Stimulated activated CD4-positive, alpha-beta T cell treated with anti-CD3 and anti-CD28 coated beads, TNF-alpha, amount 100 ng/mL, for 24 hours (primary cell): ENCODE data around the gene ABHD14A.

Source experiments
- DNase-seq, 3 experiments: peaks; one replicate each; pipeline ENCODE4 v3.0.0-alpha.2; 2020; ENCODE audit warnings: low read depth in 3 of 3

ABHD14A gene

GRCh38 chr3:51994530-51994929 is 19.7 kb downstream of the ABHD14A start:
- no peak for DNase-seq

GRCh38 chr3:51995346-51996163 is 20.7 kb downstream of the ABHD14A start, which contains the start of gene RPL29:
Gene RPL29 (minus strand): TSS chr3:51995895. CDS start chr3:51995461, 434 bp downstream.
- DNase-seq, result peak; percentile 83 to 89 (median 84)

- DNase-seq, result no peak
Measured at GRCh38 chr3:51997172-51997571, 22.3 kb downstream of the ABHD14A start.

GRCh38 chr3:51997935-51998596 is 23.2 kb downstream of the ABHD14A start:
- DNase-seq, result no peak

- no peak for DNase-seq
Measured at GRCh38 chr3:51998774-51999173, 23.9 kb downstream of the ABHD14A start.

GRCh38 chr3:51999846-52000245 is 25.0 kb downstream of the ABHD14A start:
- DNase-seq, result no peak

- DNase-seq, result peak; percentile 64 to 84 (median 73)
Measured at GRCh38 chr3:52001443-52001974, 26.6 kb downstream of the ABHD14A start.

GRCh38 chr3:52002748-52003147 is 27.9 kb downstream of the ABHD14A start:
- no peak for DNase-seq

- DNase-seq, result no peak
Measured at GRCh38 chr3:52004163-52004787, 29.4 kb downstream of the ABHD14A start.

- no peak for DNase-seq
Measured at GRCh38 chr3:52004906-52005395, 30.1 kb downstream of the ABHD14A start.

GRCh38 chr3:52005571-52005986 is 30.7 kb downstream of the ABHD14A start:
- no peak for DNase-seq

GRCh38 chr3:52006017-52006819 is 31.4 kb downstream of the ABHD14A start:
- no peak for DNase-seq

- DNase-seq, result no peak
Measured at GRCh38 chr3:52006820-52007133, 31.9 kb downstream of the ABHD14A start.

- no peak for DNase-seq
Measured at GRCh38 chr3:52007291-52007690, 32.4 kb downstream of the ABHD14A start.

- no peak for DNase-seq
Measured at GRCh38 chr3:52010431-52010830, 35.6 kb downstream of the ABHD14A start.

- DNase-seq, result no peak
Measured at GRCh38 chr3:52012699-52013098, 37.8 kb downstream of the ABHD14A start.

- no peak for DNase-seq
Measured at GRCh38 chr3:52013802-52014598, 39.1 kb downstream of the ABHD14A start.

GRCh38 chr3:52014613-52015012 is 39.7 kb downstream of the ABHD14A start:
- DNase-seq, result no peak

GRCh38 chr3:52015438-52016228 is 40.8 kb downstream of the ABHD14A start:
- no peak for DNase-seq

- no peak for DNase-seq
Measured at GRCh38 chr3:52017586-52017985, 42.7 kb downstream of the ABHD14A start.
